ENCODE results near the gene ZNF429.
"Not testable (repeated sequence)": the region's sequence is repeated elsewhere in the genome, so short reads cannot be mapped to it uniquely, and the experiment has no call there.

Gene ZNF429

DNA sequence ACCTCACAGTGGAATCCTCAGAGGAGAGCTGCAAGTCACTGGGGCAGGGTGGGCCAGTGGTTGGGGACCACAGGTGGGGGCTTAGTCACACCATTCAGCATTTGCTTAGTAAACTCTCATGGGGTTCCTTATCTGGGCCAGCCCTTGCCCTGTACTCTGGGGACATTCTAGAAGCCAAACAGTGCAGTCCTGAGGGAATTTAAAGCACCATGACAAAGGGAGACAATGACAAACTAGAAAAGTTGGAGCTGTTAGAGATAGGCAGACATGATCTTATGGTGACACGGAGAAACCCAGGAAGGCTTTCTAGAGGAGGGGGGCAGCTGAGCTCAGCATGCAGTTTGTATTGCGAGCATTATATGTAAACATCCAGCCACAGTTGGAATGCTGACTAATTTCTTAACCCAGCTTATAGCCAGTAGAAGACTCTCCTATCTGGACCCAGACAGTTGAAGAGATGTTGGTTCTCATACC is 87.6 kb downstream of the ZNF429 start:
- no peak for DNase-seq (ENCODE audit: low spot score)

DNA sequence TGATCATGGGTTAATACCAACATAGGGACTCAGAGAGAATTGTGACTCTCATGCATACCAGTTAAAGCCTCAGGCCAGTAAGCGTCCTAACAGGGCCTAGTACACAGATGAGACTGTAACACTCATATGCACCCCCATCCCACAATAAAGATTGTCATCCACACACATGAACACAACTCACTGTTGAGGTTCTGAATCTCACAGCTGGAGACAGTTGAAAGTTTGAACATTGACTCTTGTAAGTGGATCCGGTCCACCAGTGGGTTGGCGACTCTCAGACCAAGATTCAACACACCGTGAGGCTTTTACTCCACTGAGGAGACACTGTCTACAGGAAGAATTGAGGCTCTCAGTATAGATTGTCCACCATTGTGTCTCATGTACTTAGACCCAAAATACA is 88.1 kb downstream of the ZNF429 start:
- DNase-seq (ENCODE audit: low spot score), result no peak

- DNase-seq (ENCODE audit: low spot score), result no peak
Measured at GRCh38 chr19:21593934-21594820, 88.8 kb downstream of the ZNF429 start.

DNA sequence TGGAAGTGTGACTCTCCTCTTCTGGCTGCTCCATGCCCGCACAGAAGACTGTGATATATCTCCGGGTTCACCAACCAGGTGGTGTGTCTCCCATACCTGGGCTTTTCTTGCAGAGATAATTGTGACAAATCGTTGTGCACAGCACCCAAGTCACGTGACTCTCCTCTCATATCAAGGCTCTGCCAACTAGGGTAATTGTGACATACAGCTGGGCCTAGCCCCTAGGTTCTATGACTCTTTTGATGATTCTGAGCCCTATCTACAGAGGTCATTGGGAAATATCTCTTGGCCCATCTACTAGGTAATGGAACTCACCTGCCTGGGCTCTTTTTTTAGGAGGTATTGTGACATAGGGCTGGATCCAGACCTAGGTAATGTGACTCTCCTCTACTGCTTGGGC is 89.8 kb downstream of the ZNF429 start:
- DNase-seq (ENCODE audit: low spot score), result no peak

- no peak for DNase-seq (ENCODE audit: low spot score)
Measured at GRCh38 chr19:21602082-21602658, 96.8 kb downstream of the ZNF429 start.

DNA sequence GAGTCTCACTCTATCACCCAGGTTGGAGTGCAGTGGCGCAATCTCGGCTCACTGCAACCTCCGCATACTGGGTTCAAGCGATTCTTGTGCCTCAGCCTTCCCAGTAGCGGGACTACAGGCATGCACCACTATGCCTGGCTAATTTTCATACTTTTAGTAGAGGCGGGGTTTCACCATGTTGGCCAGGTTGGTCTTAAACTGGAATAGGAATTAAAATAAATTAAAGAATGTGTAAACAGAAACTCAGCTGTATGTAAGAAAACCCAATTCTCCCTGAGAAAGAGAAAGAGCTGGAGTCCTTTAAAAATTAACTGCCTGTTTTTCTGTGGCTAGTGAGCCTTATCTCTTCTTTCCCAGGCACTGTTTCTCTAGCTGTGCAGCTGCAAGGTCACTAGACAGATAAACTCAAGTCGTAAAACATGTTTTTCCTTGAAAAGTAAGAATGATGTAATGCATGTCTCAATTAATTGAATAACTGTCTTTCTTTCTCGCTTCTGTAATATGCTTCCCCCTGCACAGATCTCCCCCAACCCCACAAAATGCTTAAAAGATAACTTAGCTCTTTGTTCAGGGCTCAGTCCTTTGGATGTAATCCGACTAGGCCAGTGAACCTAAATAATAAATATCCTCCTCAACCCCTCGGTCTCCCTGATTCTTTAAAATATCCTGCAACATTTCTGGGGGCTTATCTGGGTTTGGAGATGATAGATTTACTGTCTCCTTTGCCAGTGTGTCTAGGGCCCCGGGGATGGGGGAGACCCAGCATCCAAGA is 97.4 kb downstream of the ZNF429 start:
- DNase-seq (ENCODE audit: low spot score), result not testable (repeated sequence)

DNA sequence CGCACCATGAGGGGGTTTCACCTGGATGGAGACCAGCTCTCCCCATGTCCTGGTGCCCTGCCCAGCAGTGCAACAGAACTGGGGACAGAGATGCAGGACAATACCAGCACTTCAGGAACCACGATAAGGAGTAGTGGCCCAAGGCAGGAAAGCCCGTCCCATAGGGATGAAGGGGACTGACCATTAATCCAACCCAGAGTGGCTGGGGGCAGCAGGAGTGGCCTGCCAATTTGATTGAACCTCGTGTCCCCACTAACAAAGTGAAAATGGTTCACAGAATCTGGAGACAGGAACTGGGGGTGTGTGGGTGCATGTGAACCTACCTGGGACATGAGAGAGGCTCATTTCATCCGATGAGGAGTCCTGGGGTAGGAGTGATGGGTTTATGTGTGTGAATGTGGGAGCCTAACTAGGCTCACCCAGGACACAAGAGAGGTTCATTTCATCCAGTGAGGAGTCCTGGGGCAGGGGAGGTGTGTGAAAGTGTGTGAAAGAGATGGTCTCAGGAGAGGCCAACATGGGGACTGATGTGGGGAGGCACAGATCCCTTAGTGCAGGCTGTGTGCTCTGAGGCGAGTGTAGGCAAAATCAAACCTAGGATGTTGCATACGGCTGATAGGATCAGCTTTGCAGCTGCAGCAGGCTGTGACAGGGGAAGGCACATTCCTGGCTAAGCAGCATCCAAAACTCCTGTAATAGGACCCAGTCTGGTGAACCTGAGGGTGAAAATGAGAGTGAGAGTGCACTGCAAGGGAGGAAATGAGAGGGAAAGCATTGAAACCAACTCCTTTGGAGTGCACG is 98.2 kb downstream of the ZNF429 start:
- DNase-seq (ENCODE audit: low spot score), result no peak

DNA sequence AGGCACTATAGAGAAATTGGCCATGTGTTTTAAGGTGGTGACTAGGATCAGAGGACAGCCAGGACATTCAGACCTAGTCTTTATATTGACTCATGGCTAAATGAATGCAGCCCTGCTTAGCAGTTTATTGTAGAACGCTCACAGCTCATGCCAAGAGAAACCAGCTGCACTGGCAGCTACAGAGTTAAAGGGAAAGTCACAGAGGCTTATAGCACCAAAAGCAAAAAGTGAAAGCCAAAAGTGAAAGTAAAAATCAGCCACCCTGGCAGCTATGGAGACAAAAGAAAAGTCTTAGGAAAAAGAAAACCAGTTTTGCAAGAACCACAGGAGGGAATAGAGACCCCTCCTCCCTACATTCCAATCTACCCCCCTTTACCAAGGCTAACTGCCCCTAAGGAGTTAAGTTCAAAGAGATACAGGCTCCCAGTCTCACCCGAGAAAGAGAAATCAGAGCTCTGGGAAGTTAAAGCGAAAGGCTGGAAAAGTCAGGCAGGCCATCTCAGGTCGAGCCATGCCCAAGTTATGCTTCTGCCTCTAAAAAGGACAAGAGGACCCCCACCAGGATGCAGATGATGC is 99.0 kb downstream of the ZNF429 start:
- DNase-seq (ENCODE audit: low spot score), result peak; percentile 37
